Prostate gland (tissue), 2 donors: ENCODE results near the gene N4BP2. TPM values are rescaled to one million over a fixed set of nuclear protein-coding genes. Genes with fewer than 3 reads are reported as not detected.

Experiments used
- DNase-seq: peaks from one replicate; pipeline ENCODE4 v3.0.0-alpha.2; 2019; ENCODE audit warnings: low spot score
- H3K27ac ChIP-seq, 2 donors: fragments of 200-600 bp; sonication (generic); 2 replicates each; pipeline ENCODE4 v1.5.1; 2017 to 2019
- H3K27me3 ChIP-seq: fragments of 200-600 bp; sonication (generic); replicated peaks from 2 replicates; pipeline ENCODE4 v1.5.1; 2019; ENCODE audit not compliant: insufficient read depth
- H3K36me3 ChIP-seq, 2 donors: fragments of 200-600 bp; sonication (generic); 1 replicate in 1 of 2; 2 replicates in 1 of 2; pipeline versions ENCODE4 v1.5.1 to v1.8.1; 2017 to 2019
- H3K4me1 ChIP-seq: fragments of 200-600 bp; sonication (generic); replicated peaks from 2 replicates; pipeline ENCODE4 v1.5.1; 2019
- H3K4me3 ChIP-seq, 2 donors: fragments of 200-600 bp; sonication (generic); 2 replicates each; pipeline ENCODE4 v1.5.1; 2017 to 2019
- H3K9me3 ChIP-seq: fragments of 200-600 bp; sonication (generic); 2 replicates; pipeline ENCODE4 v1.5.1; 2017
- CTCF ChIP-seq, 4 experiments: fragments of 200-600 bp in 2 of 4; fragments of 450-650 bp in 2 of 4; sonication (generic) in 2 of 4; IDR thresholded peaks; 1 replicate in 3 of 4; 2 replicates in 1 of 4; pipeline ENCODE4 v1.5.1; 2016 to 2019; ENCODE audit warnings: antibody characterized with exemption in 4 of 4, mild to moderate bottlenecking in 2 of 4, moderate library complexity in 2 of 4
- POLR2A ChIP-seq: fragments of 450-650 bp; IDR thresholded peaks from one replicate; pipeline ENCODE4 v1.6.1; 2016; ENCODE audit warnings: antibody characterized with exemption, mild to moderate bottlenecking
- POLR2AphosphoS5 ChIP-seq: sonication (generic); formaldehyde crosslinking; IDR thresholded peaks from one replicate; pipeline ENCODE4 v1.6.1; 2017; ENCODE audit warnings: antibody characterized with exemption
- WGBS: methylation state at CpG from one replicate; pipeline ENCODE4 v1.1.5; 2018; 5-methylcytosine and 5-hydroxymethylcytosine counted together
- intact Hi-C: fragments of 100-400 bp; cut with DNase I; formaldehyde crosslinking; loops from one replicate; pipeline ENCODE4 v1.14.2; 2022
- total RNA-seq, 2 donors: library from RNA; depleted of rRNA; stranded (reverse); fragments of >200 nt; gene quantifications; one replicate each; pipeline ENCODE4 v1.1.0, GENCODE V29; 2016

The N4BP2 gene
- total RNA-seq, 2 donors from 2014 or later: 8.7 to 14.7 TPM

GRCh38 chr4:40033613-40034012 is 23.0 kb upstream of the N4BP2 start:
- DNase-seq: no peak
- Histone ChIP-seq H3K9me3 (no peaks in the 10 kb centered on the region), H3K4me1 (no peaks in the 10 kb centered on the region), H3K27ac (no peak overlapping the region), H3K4me3 (no peak overlapping the region), H3K27me3 (no peaks in the 10 kb centered on the region), H3K36me3 (no peaks in the 10 kb centered on the region)
- intact Hi-C loops: no loop called here
- no peak for TF ChIP-seq POLR2AphosphoS5
- no peak for TF ChIP-seq CTCF (IDR thresholded peaks at IDR 0.05)
- no peak for TF ChIP-seq POLR2A
- 40% methylated on average over 2 of the region's 2 CpGs for WGBS

GRCh38 chr4:40038977-40039376 is 17.7 kb upstream of the N4BP2 start:
- intact Hi-C loops: no loop called here
- 89% methylated on average over 7 of the region's 7 CpGs for WGBS
- no peak for DNase-seq
- H3K27me3 ChIP-seq: no peaks in the 10 kb centered on the region
- H3K4me1 ChIP-seq: no peaks in the 10 kb centered on the region
- H3K4me3 ChIP-seq: no peak overlapping the region
- TF ChIP-seq CTCF (IDR thresholded peaks at IDR 0.05) (no peak), POLR2AphosphoS5 (no peak)
- no peak overlapping the region for H3K27ac ChIP-seq
- H3K36me3 ChIP-seq: no peaks in the 10 kb centered on the region
- no peaks in the 10 kb centered on the region for H3K9me3 ChIP-seq

- Histone ChIP-seq H3K36me3 (no peaks in the 10 kb centered on the region), H3K27me3 (no peaks in the 10 kb centered on the region), H3K9me3 (no peaks in the 10 kb centered on the region), H3K4me1 (no peaks in the 10 kb centered on the region), H3K4me3 (no peak overlapping the region), H3K27ac (no peak overlapping the region)
- no peak for DNase-seq
- TF ChIP-seq POLR2AphosphoS5 (no peak), POLR2A (no peak), CTCF (IDR thresholded peaks at IDR 0.05) (no peak)
- intact Hi-C loops: no loop called here
- WGBS: 95% methylated on average over 4 of the region's 4 CpGs
Observed at GRCh38 chr4:40040908-40041307, 15.7 kb upstream of the N4BP2 start.

GRCh38 chr4:40043786-40044185 is 12.9 kb upstream of the N4BP2 start:
- TF ChIP-seq POLR2A (no peak), CTCF (IDR thresholded peaks at IDR 0.05) (no peak), POLR2AphosphoS5 (no peak)
- 96% methylated on average over 24 of the region's 24 CpGs for WGBS
- no peak for DNase-seq
- intact Hi-C loops: no loop called here
- no peaks in the 10 kb centered on the region for H3K27me3 ChIP-seq
- no peak overlapping the region for H3K27ac ChIP-seq
- H3K4me1 ChIP-seq: no peaks in the 10 kb centered on the region
- no peak overlapping the region for H3K4me3 ChIP-seq
- no peaks in the 10 kb centered on the region for H3K9me3 ChIP-seq
- no peaks in the 10 kb centered on the region for H3K36me3 ChIP-seq

- intact Hi-C loops: no loop called here
- H3K36me3 ChIP-seq: no peaks in the 10 kb centered on the region
- peak overlapping the region; percentile 48 to 50 for H3K27ac ChIP-seq
- WGBS: 64% methylated on average over 8 of the region's 8 CpGs
- TF ChIP-seq CTCF (IDR thresholded peaks at IDR 0.05) (peak in 1 of 4 experiments; percentile 15), POLR2AphosphoS5 (peak; percentile 70), POLR2A (no peak)
- no peak overlapping the region for H3K4me3 ChIP-seq
- H3K4me1 ChIP-seq: no peaks in the 10 kb centered on the region
- H3K9me3 ChIP-seq: no peaks in the 10 kb centered on the region
- no peaks in the 10 kb centered on the region for H3K27me3 ChIP-seq
- DNase-seq: peak; percentile 70
Observed at GRCh38 chr4:40046311-40046980, 10.2 kb upstream of the N4BP2 start.
